NCI-H128 (cell line): Measurements from ENCODE around the gene CARD19.

Source experiments
- DNase-seq: peaks from one replicate; lab custom pipeline; 2025; ENCODE audit not compliant: unreplicated experiment; lab: John Stamatoyannopoulos, UW

The CARD19 gene

GRCh38 chr9:93086447-93087224 is 9.4 kb upstream of the CARD19 start:
- no peak for DNase-seq

GRCh38 chr9:93087971-93088655 is 7.9 kb upstream of the CARD19 start:
- DNase-seq = no peak

GRCh38 chr9:93088656-93089015 is 7.4 kb upstream of the CARD19 start:
- DNase-seq = no peak

GRCh38 chr9:93089024-93089423 is 7.0 kb upstream of the CARD19 start:
- DNase-seq = no peak

GRCh38 chr9:93089481-93089991 is 6.5 kb upstream of the CARD19 start:
- no peak for DNase-seq

GRCh38 chr9:93090091-93090655 is 5.8 kb upstream of the CARD19 start:
- no peak for DNase-seq

GRCh38 chr9:93091056-93091452 is 5.0 kb upstream of the CARD19 start:
- DNase-seq = no peak

- no peak for DNase-seq
Observed at GRCh38 chr9:93091453-93092081, 4.5 kb upstream of the CARD19 start.

- DNase-seq = no peak
Observed at GRCh38 chr9:93092251-93092991, 3.6 kb upstream of the CARD19 start.

GRCh38 chr9:93093127-93093876 is 2.7 kb upstream of the CARD19 start:
- DNase-seq = no peak

- DNase-seq = no peak
Observed at GRCh38 chr9:93093877-93094657, 1.9 kb upstream of the CARD19 start.

- DNase-seq = no peak
Observed at GRCh38 chr9:93094658-93095204, 1.3 kb upstream of the CARD19 start.

GRCh38 chr9:93095205-93096130 is 549 bp upstream of the CARD19 start:
- peak; percentile 98 for DNase-seq

GRCh38 chr9:93096811-93097382 is 880 bp downstream of the CARD19 start:
- no peak for DNase-seq

GRCh38 chr9:93097511-93098201 is 1.6 kb downstream of the CARD19 start:
- no peak for DNase-seq

GRCh38 chr9:93098236-93098946 is 2.4 kb downstream of the CARD19 start:
- DNase-seq = no peak
